ENCODE measurements around the gene LIMA1.

GRCh38 chr12:50309950-50310349 is 26.6 kb upstream of the LIMA1 start:
- TF ChIP-seq POU6F1 (CRISPR knock-in tag; IDR thresholded peaks at IDR 0.05; ENCODE audit: borderline replicate concordance, low read depth) (no peak), PATZ1 (CRISPR knock-in tag; IDR thresholded peaks at IDR 0.05; ENCODE audit: borderline replicate concordance) (no peak)
